H9 (cell line): ENCODE measurements around the gene NCAM2. TPM values are rescaled to one million over a fixed set of nuclear protein-coding genes. Genes with fewer than 3 reads are reported as not detected.

Experiments
- DNase-seq: peaks from one replicate; pipeline ENCODE4 v3.0.0-alpha.2; 2017
- H2AFZ ChIP-seq: one replicate; pipeline ENCODE4 v1.6.1; 2013; ENCODE audit warnings: mild to moderate bottlenecking, low read length, control low read depth, moderate library complexity
- H2AK5ac ChIP-seq: 2 replicates; pipeline ENCODE4 v1.6.1; 2013; ENCODE audit warnings: low read length, control low read depth, mixed read lengths; ENCODE audit not compliant: insufficient read length
- H2BK120ac ChIP-seq: one replicate; pipeline ENCODE4 v1.6.1; 2013; ENCODE audit warnings: low read depth, mild to moderate bottlenecking, low read length, control low read depth, inconsistent platforms; ENCODE audit not compliant: poor library complexity, severe bottlenecking
- H2BK12ac ChIP-seq: 2 replicates; pipeline ENCODE4 v1.6.1; 2013; ENCODE audit warnings: low read length, control low read depth, mixed read lengths, low read depth; ENCODE audit not compliant: insufficient read length
- H2BK15ac ChIP-seq: 2 replicates; pipeline ENCODE4 v1.6.1; 2013; ENCODE audit warnings: low read depth, low read length, control low read depth
- H2BK20ac ChIP-seq: one replicate; pipeline ENCODE4 v1.6.1; 2013; ENCODE audit warnings: low read depth, mild to moderate bottlenecking, low read length, control low read depth, inconsistent platforms; ENCODE audit not compliant: poor library complexity, severe bottlenecking
- H2BK5ac ChIP-seq: 2 replicates; pipeline ENCODE4 v1.6.1; 2013; ENCODE audit warnings: low read length, control low read depth, mixed read lengths; ENCODE audit not compliant: insufficient read length
- H3K14ac ChIP-seq: 2 replicates; pipeline ENCODE4 v1.6.1; 2013; ENCODE audit warnings: low read length, control low read depth; ENCODE audit not compliant: insufficient read depth
- H3K18ac ChIP-seq: 2 replicates; pipeline ENCODE4 v1.6.1; 2013; ENCODE audit warnings: low read depth, mild to moderate bottlenecking, mixed read lengths, low read length, control low read depth; ENCODE audit not compliant: insufficient read length
- H3K23ac ChIP-seq: 2 replicates; pipeline ENCODE4 v1.6.1; 2013; ENCODE audit warnings: low read length, control low read depth, mixed read lengths, low read depth; ENCODE audit not compliant: insufficient read length
- H3K23me2 ChIP-seq: 2 replicates; pipeline ENCODE4 v1.6.1; 2013; ENCODE audit warnings: low read depth, mild to moderate bottlenecking, mixed read lengths, low read length, control low read depth; ENCODE audit not compliant: insufficient read length, poor library complexity, severe bottlenecking
- H3K27ac ChIP-seq: 2 replicates; pipeline ENCODE4 v1.5.1; 2013; ENCODE audit warnings: low read length, control low read depth, mixed read lengths, low read depth; ENCODE audit not compliant: insufficient read length
- H3K27me3 ChIP-seq: 2 replicates; pipeline ENCODE4 v1.6.1; 2013; ENCODE audit warnings: low read length, control low read depth, inconsistent platforms; ENCODE audit not compliant: insufficient read depth
- H3K4ac ChIP-seq: 2 replicates; pipeline ENCODE4 v1.6.1; 2013; ENCODE audit warnings: low read depth, mild to moderate bottlenecking, control low read depth, inconsistent platforms, low read length, moderate library complexity
- H3K4me1 ChIP-seq: 2 replicates; pipeline ENCODE4 v1.6.1; 2013; ENCODE audit warnings: low read length, control low read depth, inconsistent platforms; ENCODE audit not compliant: insufficient read depth
- H3K4me2 ChIP-seq: 2 replicates; pipeline ENCODE4 v1.6.1; 2013; ENCODE audit warnings: low read length, control low read depth, mixed read lengths; ENCODE audit not compliant: insufficient read length, insufficient read depth
- H3K56ac ChIP-seq: 2 replicates; pipeline ENCODE4 v1.6.1; 2013; ENCODE audit warnings: low read depth, mild to moderate bottlenecking, mixed read lengths, low read length, control low read depth; ENCODE audit not compliant: insufficient read length
- H3K79me1 ChIP-seq: 2 replicates; pipeline ENCODE4 v1.6.1; 2013; ENCODE audit warnings: low read depth, mild to moderate bottlenecking, moderate library complexity, low read length, control low read depth, inconsistent platforms; ENCODE audit not compliant: insufficient read depth, poor library complexity, severe bottlenecking
- H3K79me2 ChIP-seq: 2 replicates; pipeline ENCODE4 v1.6.1; 2013; ENCODE audit warnings: low read length, control low read depth, inconsistent platforms; ENCODE audit not compliant: insufficient read depth
- H3K9ac ChIP-seq: 2 replicates; pipeline ENCODE4 v1.6.1; 2013; ENCODE audit warnings: low read length, control low read depth, mixed read lengths; ENCODE audit not compliant: insufficient read length; ENCODE audit errors: extremely low read depth
- H3K9me3 ChIP-seq: one replicate; pipeline ENCODE4 v1.6.1; 2013; ENCODE audit warnings: low read depth, low read length, inconsistent platforms; ENCODE audit not compliant: control insufficient read depth
- H3T11ph ChIP-seq: one replicate; pipeline ENCODE4 v1.6.1; 2013; ENCODE audit warnings: mild to moderate bottlenecking, low read length, control low read depth, inconsistent platforms
- H4K20me1 ChIP-seq: one replicate; pipeline ENCODE4 v1.6.1; 2013; ENCODE audit not compliant: control insufficient read depth, insufficient read length, insufficient read depth
- H4K5ac ChIP-seq: 2 replicates; pipeline ENCODE4 v1.6.1; 2013; ENCODE audit warnings: low read depth, mild to moderate bottlenecking, mixed read lengths, low read length, control low read depth; ENCODE audit not compliant: insufficient read length
- H4K8ac ChIP-seq: replicated peaks from 2 replicates; pipeline ENCODE4 v1.6.1; 2013; ENCODE audit warnings: low read length, control low read depth, mixed read lengths, low read depth; ENCODE audit not compliant: insufficient read length
- H4K91ac ChIP-seq: 2 replicates; pipeline ENCODE4 v1.6.1; 2013; ENCODE audit warnings: low read depth, mild to moderate bottlenecking, moderate library complexity, mixed read lengths, low read length, control low read depth; ENCODE audit not compliant: insufficient read length
- H3K27ac Mint-ChIP-seq, 3 experiments: 2 replicates in 2 of 3; 3 replicates in 1 of 3; pipeline ENCODE4 v1.8.0; 2020 to 2021; ENCODE audit warnings: mixed read lengths in 3 of 3, mild to moderate bottlenecking in 1 of 3, moderate library complexity in 1 of 3
- H3K27me3 Mint-ChIP-seq: 2 replicates; pipeline ENCODE4 v1.8.0; 2021; ENCODE audit warnings: low read depth, mild to moderate bottlenecking, moderate library complexity, mixed read lengths
- H3K36me3 Mint-ChIP-seq, 3 experiments: 2 replicates in 2 of 3; 3 replicates in 1 of 3; pipeline ENCODE4 v1.8.0; 2020 to 2021; ENCODE audit warnings: low read depth in 3 of 3, mixed read lengths in 3 of 3; ENCODE audit not compliant: insufficient read depth in 1 of 3
- H3K4me1 Mint-ChIP-seq, 2 experiments: 2 replicates each; pipeline ENCODE4 v1.8.0; 2020; ENCODE audit warnings: mixed read lengths in 2 of 2
- H3K4me3 Mint-ChIP-seq, 2 experiments: 2 replicates in 1 of 2; 3 replicates in 1 of 2; pipeline ENCODE4 v1.8.0; 2020 to 2021; ENCODE audit warnings: mild to moderate bottlenecking in 2 of 2, mixed read lengths in 2 of 2, moderate library complexity in 1 of 2
- H3K9me3 Mint-ChIP-seq, 2 experiments: 2 replicates in 1 of 2; 3 replicates in 1 of 2; pipeline ENCODE4 v1.8.0; 2020; ENCODE audit warnings: mild to moderate bottlenecking in 2 of 2, mixed read lengths in 2 of 2, moderate library complexity in 1 of 2
- WGBS: extraction: QIAGEN DNeasy Blood & Tissue Kit; methylation state at CpG from one replicate; pipeline ENCODE4 v1.1.7; 2013; ENCODE audit warnings: missing lambda C conversion rate, low lambda C conversion rate, mixed read lengths; ENCODE audit not compliant: insufficient read length; ENCODE audit errors: extremely low coverage; 5-methylcytosine and 5-hydroxymethylcytosine counted together
- total RNA-seq: library from RNA; stranded (reverse); gene quantifications from 2 replicates; pipeline ENCODE4 v1.2.1, GENCODE V29; 2021
- TF ChIP-seq, protein P1 (sequence below): fragments of 200-600 bp; sonication (generic); conservative IDR thresholded peaks from 3 replicates; pipeline ENCODE4 v1.8.0; 2021; ENCODE audit warnings: antibody characterized with exemption, mild to moderate bottlenecking

NCAM2 gene
- total RNA-seq, 1 experiment from 2014 or later = 2.2 TPM

DNA sequence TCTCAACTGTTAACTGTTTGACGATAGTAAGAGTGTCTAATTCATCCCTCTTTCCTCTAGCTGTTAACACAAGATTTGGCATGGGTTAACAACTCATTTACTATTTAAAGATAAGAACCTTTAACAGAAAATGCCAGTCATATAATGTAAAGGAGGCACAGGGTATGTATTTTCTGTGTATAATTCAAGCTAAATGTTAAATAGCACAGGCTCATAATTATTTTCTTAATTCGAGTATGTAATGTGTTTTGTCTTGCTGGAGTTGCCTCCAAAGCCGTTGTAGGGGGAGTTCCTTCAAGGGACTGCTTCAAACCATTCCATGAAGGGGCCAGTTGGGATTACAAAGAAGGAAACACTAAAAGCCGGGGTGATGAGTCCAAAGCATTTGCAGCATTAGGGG is 111.5 kb downstream of the NCAM2 start:
- H3K4me1 Mint-ChIP-seq = peaks cover 5 to 6% of the 10 kb centered on the region in 2 experiments
- H2BK15ac ChIP-seq = no peak overlapping the region
- H3K4me3 Mint-ChIP-seq = no peak overlapping the region

More for the DNA sequence above, 111.5 kb downstream of the NCAM2 start:
- Histone ChIP-seq H3K14ac (no peak overlapping the region), H3T11ph (no peak overlapping the region), H3K4me2 (no peak overlapping the region), H3K4ac (no peak overlapping the region), H4K91ac (no peak overlapping the region), H2AK5ac (no peak overlapping the region), H3K27me3 (no peaks in the 10 kb centered on the region), H4K8ac (no peak overlapping the region), H3K23me2 (no peaks in the 10 kb centered on the region), H2AFZ (no peak overlapping the region), H2BK12ac (no peak overlapping the region), H2BK5ac (no peak overlapping the region), H3K56ac (no peak overlapping the region), H3K4me1 (peaks cover under 1% of the 10 kb centered on the region; the same call in 1 of the 2 replicates), H3K79me1 (no peaks in the 10 kb centered on the region), H3K9ac (no peak overlapping the region), H3K23ac (no peak overlapping the region), H2BK20ac (no peak overlapping the region), H4K5ac (no peak overlapping the region), H3K27ac (no peak overlapping the region), H4K20me1 (no peaks in the 10 kb centered on the region), H2BK120ac (no peak overlapping the region), H3K9me3 (no peaks in the 10 kb centered on the region), H3K18ac (no peak overlapping the region), H3K79me2 (no peaks in the 10 kb centered on the region)
- Mint-ChIP-seq H3K36me3 (no peaks in the 10 kb centered on the region), H3K27ac (no peak overlapping the region; a peak in 1 of 7 replicates), H3K27me3 (no peaks in the 10 kb centered on the region), H3K9me3 (no peaks in the 10 kb centered on the region)
- TF ChIP-seq, protein P1, sequence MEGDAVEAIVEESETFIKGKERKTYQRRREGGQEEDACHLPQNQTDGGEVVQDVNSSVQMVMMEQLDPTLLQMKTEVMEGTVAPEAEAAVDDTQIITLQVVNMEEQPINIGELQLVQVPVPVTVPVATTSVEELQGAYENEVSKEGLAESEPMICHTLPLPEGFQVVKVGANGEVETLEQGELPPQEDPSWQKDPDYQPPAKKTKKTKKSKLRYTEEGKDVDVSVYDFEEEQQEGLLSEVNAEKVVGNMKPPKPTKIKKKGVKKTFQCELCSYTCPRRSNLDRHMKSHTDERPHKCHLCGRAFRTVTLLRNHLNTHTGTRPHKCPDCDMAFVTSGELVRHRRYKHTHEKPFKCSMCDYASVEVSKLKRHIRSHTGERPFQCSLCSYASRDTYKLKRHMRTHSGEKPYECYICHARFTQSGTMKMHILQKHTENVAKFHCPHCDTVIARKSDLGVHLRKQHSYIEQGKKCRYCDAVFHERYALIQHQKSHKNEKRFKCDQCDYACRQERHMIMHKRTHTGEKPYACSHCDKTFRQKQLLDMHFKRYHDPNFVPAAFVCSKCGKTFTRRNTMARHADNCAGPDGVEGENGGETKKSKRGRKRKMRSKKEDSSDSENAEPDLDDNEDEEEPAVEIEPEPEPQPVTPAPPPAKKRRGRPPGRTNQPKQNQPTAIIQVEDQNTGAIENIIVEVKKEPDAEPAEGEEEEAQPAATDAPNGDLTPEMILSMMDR = no peak
- no peak for DNase-seq
- WGBS = no CpG with 5 or more reads among the region's 4 CpGs
